LHCN-M2 (cell line): ENCODE measurements around the gene MEIS3. TPM values are rescaled to one million over a fixed set of nuclear protein-coding genes. Genes with fewer than 3 reads are reported as not detected.
A peak's percentile ranks its signal among the peaks of the same experiment; 100 is the strongest.

Experiments
- DNase-seq: peaks from one replicate; pipeline ENCODE4 v3.0.0-alpha.2; 2012; ENCODE audit warnings: low read depth
- total RNA-seq: library from RNA; depleted of rRNA; stranded (reverse); fragments of >200 nt; gene quantifications from 2 replicates; pipeline ENCODE4 v1.2.3, GENCODE V29; 2014

The MEIS3 gene
- total RNA-seq, 1 experiment from 2014 or later, result 6.7 TPM

DNA sequence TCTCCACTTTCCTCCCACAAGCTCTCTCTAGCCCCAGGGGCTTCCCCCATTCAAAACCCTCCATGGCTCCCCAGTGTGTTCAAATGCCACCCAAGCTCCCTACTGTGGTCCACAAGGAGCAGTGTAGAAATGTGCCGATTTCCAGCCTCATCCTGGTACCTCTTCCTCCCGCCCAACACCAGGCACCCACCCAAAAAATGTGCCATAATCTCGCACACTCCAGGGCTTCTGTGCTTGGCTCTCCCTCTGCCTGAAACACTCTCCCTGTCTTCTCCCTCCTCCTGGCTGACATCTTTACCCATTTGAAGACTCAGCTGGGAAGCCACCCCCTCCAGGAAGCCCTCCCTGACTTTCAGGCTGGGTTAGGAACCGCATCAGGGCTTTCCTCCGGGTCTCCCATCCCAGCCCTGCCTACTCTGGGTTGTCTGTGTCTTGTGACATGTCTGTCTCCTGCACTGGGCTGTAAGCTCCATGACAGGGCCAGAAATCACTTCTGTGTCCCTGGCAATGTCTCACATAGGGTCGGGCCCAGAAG, 16.6 kb upstream of the MEIS3 start:
- no peak for DNase-seq

DNA sequence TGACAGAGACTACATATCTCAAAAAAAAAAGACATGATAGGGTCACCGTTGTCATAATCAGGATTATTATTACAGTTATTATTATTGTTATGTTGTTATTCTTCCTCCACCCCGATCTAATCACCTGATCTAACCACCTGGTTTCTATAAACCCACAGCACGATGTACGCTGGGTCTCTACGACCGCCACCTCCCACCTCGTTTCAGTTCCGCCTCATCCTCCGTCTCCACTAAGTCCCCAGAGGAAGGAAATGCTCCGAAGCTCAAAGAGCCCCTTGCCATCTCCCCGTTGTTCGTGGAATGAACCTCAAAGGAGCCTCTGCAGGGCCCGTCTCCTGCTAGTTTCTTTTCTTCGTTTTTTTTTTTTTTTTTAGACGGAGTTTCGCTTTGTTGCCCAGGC, 15.9 kb upstream of the MEIS3 start:
- no peak for DNase-seq

DNA sequence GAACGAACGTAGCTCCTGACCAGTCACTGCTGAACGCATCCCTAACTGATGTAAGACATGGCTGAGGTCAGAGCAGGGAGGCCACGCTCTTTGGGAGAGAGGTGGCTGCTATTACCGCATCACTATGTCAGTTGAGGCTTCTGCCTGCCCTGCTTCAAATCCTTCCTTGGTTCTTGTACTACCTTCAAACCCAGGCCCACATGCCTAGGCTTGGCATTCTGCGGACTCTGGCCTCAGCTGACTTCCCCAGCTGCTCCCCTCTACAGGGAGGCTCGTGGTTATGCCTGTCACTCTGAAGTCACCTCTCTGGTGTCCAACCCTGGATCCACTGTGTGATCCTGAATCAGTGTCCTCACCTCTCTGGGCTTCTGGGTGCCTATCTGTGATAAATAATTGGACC, 14.8 kb upstream of the MEIS3 start:
- DNase-seq, result no peak

DNA sequence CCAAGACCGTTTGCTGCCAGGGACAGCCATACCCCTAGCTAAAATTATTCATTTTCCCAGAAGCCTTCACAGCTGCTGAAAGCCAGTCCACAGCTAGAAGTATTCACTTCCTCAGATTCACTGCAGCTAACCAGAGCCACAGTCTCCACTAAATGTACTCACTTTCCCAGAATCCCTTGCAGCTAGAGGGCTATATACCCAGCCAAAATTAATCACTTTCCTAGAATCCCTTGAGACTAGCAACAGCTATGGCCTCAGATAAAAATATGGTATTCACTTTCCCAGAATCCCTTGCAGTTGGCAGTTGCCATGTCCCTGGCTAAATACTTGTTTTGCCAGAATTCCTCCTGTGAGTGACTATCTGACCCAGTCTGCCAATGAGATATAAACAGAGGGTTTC, 13.8 kb upstream of the MEIS3 start:
- DNase-seq, result peak; percentile 58

DNA sequence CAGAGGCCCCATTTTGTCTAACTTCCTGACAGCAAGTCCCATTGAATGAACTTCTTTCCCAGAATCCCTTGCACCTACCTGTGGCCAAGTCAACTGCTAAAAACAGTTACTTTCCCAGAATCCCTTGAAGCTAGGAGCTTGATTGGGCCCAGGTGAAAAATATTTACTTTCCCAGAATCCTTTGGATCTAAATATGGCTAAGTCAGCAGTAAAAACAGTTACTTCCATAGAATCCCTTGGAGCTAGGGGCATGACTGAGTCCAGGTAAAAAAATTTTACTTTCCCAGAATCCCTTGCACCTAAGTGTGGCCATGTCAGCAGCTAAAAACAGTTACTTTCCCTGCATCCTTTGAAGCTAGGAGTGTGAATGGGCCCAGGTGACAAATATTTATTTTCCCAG, 13.2 kb upstream of the MEIS3 start:
- DNase-seq, result no peak

DNA sequence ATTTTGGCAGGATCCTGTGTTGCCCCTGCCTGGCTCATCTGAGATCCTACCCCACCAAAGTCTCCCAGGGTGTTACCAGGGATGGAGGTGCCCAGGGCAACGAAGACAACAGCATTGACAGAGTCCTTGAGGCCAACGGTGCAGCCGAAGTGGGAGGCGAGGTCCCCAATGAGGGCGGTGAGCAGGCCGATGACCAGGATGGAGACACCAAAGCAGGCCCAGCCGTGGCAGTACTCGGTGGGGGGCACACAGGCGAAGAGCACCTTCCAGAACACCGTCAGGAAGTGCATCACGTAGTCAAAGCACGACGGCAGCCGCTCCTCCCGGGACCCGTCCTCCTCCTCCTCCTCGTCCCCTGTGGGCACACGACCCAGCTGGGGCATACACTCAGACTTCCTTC, 12.8 kb upstream of the MEIS3 start:
- DNase-seq, result no peak

DNA sequence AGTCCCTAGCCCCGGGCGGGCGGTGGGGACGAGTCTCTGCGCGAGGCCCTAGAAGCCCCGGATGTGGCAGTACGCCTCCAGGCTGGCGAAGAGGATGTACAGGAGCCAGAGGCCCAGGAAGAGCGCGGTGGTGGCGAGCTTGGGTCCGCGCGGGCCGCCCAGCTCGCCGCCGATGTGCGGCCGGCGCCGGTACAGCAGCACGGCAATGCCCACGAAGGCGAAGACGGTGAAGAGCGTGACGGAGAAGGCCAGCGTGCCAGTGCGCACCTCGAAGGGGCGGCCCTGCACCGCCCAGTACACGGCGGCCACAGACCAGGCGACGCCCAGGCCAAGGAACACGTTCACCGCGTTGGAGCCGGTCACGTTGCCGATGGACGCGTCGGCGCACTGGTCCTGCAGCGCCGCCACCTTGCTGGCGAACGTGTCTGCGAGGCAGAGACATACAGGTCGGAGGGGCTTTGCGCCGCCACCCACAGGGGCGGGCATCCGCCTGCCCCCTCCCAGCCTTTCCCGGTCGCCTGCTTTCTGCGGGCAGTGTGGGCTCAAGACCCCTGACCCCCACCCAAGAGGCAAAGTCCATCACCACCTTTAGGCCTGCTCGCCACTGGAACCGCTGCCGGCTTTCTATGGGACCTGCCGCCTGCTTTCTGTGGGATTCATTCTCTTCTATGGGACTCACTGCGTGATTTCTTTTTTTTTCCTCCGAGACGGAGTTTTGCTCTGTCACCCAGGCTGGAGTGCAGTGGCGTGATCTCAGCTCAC, 10.9 kb upstream of the MEIS3 start:
- no peak for DNase-seq

DNA sequence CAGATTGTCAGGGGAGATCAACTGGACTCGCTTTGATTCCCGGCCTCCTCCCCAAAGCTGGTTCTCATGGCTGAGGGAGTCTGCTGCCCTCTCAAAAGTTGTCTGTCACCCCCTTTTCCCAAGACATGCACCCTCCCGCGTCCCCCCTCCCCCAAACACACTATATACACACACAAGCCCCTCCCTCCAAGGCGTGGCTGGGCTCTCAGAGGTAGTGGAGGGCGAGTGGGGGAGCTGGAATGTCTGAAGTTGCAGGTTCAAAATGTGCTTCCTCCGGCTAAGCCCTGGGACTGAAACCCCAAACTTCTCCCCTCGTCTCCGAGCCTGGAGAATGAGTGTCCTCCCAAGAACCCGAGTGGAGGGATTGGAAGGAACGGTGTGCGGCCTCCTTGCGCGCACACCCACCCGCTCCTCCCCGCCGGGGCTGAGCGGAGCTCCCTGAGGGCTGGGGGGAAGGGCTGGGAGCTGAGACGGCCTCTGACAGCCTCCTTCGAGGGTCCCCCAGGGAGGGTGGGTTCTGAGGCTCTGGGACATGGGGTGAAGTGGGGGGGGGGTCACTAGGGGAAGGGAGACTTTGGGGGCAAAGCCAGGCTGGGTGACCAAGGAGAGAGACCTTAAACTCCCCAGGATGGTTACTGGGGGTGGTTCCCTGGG, 9.9 kb upstream of the MEIS3 start:
- no peak for DNase-seq

DNA sequence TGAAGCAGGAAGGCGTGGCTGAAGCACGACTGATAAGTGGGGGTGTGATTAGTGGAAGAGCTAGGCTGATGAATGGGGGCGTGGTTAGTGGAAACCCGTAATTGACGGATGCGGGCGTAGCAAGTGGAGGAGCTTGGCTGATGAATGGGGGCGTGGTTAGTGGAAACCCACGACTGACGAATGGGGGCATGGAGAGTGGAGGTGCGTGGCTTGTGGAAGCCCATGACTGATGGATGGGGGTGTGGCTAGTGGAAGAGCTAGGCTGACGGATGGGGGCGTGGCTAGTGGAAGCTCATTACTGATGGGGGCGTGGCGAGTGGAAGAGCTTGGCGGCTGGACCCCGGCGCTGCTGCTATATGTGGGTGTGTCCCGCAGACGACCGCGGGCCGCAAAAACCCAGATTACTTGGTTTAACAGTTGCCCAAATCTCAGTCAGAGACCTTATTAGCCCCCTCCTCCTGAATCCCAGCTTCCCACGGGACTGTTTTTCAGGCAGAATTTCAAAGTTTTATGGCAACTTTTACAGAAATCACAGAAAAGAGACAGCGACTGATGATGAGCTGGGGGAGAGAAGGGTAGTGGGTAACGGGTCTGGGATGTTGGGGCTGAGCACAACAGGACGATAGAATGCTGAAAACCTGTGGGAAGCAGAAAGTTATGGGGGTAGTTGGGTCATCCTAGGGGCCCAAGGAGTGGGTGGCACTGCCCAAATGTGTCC, 9.0 kb upstream of the MEIS3 start:
- peak; percentile 98 for DNase-seq

DNA sequence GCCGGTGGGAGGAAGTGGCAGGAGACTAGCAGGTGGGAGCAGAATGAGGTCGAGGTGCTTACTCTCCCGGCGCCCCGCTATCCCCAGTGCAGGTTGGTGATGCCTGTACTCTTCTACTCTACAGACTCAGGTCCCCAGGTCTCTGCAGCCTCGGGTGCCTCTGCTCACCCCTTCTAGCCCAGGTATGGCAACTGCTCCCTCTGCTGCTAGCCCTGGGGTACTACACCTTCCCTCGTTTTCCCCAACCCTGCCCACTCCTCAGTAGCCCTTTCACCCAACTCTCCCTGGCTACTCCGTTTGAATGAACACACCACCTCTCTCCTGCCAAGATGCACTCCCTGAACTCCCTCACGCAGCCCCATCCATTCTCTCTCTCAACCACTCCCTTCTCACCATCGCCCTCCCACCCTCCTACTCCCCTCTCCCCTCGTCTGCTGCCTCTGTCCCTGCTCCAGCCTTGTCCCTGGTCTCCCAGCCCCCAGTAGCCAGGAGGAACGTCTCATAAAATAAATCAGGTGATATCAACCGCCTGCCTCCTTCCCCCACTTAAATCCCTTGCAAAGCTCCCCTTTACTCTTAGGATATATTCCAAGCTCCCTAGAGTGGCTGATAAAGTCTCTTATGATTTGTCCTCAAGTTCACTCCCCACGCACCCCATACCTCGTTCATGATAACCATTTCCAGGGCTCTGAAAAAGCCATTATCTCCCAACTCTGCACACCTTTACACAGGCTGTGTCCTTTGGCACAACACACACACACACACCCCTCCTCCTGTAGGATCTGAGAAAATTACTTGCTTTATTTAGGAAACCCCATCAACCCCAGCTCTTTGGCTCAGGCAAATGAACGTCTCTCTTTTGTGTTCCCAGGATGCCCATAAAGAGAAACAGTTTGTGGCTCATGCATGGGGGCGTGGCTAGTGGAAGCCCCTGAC, 8.2 kb upstream of the MEIS3 start:
- no peak for DNase-seq

DNA sequence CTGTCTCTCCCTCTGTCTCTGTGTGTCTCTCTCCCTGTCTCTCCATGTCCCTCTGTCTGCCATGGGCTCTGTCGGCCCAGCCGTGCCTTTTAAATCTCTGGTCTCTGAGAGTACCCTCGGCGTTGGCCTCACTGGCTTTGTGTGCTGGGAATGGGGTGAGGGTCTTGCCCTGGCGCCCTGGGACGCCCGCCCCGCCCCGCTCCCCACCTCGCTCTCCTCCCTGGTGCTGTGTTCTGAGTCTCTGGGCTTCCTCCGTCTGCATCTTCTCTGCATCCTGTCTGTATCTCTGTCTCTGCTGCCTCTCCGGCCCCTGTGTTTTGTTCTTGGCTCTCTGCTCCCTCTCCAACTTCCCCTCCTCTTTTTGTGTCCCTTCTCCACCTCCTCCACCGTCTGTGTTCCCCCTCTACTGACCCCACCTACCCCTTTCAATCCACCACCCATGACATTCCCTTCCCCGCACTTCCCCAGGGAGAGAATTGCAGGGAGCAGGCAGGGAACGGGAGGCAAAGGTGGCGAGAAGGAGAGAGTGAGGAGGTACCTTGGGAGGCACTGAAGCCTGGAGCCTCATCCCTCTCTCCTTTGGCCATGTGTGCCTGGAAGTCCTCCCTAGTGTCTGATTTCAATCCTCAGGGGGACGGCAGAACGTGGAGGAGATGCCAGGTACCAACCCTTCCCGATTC, 4.0 kb upstream of the MEIS3 start:
- DNase-seq, result no peak

DNA sequence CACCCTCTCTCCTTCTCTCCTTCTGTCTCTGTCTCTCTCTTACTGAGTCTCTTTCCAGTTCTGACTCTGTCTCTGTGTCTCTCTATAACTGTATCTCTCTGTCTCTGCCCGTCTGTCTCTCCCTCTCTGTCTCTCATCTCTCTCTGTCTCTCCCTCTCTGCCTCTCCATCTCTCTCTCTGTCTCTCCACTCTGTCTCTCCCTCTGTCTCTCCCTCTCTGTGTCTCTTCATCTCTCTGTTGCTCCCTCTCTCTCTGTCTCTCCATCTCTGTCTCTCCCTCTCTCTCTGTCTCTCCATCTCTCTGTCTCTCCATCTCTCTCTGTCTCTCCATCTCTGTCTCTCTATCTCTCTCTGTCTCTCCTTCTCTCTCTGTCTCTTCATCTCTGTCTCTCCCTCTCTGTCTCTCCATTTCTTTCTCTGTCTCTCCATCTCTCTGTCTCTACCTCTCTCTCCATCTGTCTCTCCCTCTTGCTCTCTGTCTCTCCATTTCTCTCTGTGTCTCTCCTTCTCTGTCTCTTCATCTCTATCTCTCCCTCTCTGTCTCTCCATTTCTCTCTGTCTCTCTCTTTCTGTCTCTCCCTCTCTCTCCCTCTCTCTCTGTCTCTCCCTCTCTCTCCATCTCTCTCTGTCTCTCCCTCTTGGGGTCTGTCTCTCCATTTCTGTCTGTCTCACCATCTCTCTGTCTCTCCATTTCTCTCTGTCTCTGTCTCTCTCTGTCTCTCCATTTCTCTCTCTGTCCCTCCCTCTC, 3.3 kb upstream of the MEIS3 start:
- DNase-seq, result no peak

DNA sequence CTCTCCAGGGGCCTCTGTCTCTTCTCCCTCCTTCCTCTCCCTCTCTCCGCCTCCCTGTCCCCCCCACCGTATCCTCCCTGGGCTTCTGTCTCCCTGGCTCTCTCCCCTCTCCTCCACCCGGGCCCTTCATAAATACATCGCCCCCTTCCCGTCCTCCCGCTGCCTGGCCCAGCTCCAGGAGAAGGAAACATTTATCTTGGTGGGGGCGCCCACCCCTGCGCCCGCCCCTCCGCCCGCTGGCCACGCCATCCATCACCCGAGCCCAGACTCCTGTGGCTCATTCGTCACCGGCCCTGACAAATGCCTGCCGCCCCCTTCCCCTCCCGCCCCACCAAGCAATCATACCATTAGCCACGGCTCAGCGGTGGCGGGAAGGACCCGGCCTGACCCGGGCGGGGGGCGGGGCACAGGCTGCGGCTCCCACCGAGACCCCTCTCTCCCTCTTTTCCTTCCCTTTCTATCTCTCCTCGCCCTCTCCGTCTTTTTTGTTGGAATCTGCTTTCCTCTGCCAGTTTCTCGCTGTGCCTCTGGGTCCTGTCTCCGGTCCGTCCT, 2.6 kb upstream of the MEIS3 start:
- no peak for DNase-seq

DNA sequence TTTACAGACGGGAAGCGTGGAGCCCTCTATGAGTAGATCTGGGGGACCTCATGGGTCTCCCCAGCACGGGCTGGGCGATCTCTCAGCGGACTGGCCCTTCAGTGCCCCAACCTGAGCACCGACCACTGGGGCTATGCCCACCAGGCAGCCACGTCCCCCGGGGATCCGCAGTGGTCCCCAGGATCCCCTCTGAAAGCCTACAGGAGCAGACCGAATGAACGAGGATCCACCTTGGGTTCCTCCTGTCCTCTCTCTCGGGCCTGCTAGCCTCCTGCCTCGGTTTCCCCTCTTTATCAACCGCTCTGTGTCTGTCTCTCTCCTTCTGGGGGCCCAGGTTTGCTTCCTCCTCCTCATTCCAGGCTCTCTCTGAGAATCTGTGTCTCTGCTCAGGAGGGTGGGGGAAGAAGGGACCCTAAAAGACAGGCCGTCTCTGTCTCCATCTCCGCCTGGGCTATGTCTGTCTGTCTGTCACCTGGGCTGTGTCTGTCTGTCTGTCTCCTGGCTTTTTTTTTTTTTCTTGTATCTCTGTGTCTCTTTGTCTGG, 2.0 kb upstream of the MEIS3 start:
- no peak for DNase-seq

DNA sequence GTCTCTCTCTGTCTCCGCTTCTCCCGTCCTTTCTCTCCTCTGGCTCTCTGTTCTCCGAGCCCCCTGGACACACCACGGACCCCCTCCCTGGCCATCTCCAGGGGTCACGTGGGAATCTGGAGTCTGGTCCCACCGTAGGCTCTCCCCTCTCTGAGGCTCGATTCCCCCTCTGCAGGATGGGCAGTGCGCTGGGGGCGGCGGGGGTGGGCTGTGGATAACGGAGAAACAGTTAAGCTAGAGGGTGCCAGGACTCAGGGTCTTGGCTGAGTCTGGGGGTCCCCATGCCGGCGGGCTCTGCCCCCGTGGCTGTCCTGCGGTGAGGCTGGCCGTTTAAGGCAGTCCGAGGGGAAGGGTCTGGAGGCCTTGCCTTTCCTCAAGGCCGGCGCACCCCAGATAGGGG, 462 bp upstream of the MEIS3 start:
- no peak for DNase-seq

DNA sequence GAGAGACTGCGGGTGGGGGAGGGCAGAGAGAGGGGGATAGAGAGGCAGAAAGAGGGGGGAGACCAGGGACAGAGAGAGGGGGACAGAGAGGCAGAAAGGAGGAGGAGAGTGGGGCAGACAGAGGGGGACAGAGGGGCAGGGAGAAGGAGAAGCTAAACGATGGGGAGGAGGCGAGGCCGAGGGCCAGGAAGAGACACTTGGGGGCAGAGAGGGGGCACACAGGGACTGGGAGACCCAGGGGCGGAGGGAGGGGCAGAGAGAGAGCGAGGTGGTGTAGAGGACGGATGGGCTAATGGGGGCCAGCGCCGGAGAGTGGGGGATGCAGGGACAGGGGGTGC, 666 bp downstream of the MEIS3 start:
- no peak for DNase-seq

DNA sequence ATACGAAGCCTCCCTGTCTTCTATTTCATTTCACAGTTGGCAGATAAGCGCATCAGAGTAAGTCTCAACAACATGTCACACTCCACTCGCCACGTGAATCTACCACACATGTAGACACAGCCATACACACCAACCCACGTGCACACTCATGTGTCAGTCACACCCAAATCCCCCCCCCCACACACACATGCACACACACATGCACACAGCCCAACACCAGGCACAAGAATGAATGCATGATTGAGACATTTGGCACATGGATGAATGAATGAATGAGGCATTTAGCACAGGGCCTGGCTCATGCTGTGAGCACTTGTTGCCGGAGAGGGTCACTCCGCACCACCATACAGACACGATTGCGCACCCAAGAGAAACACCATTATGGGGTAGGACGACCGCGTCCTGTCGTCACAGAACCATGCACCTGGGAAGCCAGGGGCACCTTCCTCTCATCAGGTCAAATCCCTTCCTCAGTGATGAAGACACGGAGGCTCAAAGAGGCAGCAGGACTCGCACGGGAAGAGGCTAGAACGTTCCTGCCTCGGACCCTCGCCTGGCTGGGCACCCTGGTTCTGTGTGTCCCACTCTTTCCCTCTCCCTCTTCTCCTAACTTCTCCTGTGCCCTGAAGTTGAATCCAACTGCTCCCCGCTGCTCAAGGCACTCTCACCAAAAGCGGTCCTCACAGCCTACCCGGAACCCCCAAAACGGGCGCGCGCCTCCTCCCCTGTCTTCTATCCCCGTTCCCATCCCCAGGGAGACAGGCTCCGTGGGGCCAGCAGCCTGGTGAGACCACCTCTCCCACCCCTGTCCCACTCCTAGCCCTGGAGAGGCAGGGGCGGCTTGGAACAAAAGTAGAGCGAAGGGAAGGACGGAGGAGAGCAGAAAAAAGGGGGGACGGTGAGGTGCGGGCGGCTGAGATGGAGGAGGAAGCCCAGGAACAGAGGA, 1.3 kb downstream of the MEIS3 start:
- no peak for DNase-seq

DNA sequence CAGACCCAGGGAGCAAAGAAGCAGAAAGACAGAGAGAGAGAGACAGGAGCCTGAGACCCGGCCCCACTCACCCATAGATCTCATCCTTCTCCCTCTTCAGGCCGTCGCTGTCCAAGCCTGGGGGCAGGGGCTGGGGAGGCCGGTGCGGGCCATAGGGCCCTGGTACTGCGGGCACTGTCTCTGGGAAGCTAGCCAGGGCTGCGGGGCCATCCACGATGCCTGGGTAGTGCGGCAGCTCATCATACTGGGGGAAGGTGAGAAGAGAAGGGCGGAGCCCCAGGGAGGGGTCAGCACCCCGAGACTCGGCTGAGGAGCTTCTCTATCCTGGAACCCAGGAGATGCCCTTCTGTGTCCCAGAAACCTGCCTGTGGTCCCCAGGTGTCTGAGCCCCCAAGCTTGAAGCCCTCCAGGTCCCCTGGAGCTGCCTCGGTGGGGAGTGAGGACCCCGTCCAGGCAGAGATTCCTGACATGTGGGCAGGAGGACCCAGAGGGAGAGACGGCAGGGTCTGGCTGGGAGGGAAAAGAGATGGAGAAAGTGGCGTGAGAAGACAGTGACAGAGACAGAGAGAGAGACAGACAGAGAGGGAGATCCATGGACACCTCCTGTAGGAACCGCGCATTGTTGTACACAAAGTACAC, 2.1 kb downstream of the MEIS3 start:
- DNase-seq, result no peak
